Esophagus squamous epithelium (tissue), 4 donors: ENCODE data around the gene MN1.

Experiments used
- CTCF ChIP-seq, 6 experiments: fragments of 450-650 bp in 4 of 6; fragments of 200-600 bp in 2 of 6; sonication (generic) in 2 of 6; IDR thresholded peaks; one replicate each; pipeline ENCODE4 v1.5.1; 2016 to 2019; ENCODE audit warnings: antibody characterized with exemption in 6 of 6, mild to moderate bottlenecking in 4 of 6, moderate library complexity in 4 of 6
- POLR2A ChIP-seq, 4 donors: fragments of 450-650 bp; IDR thresholded peaks; one replicate each; pipeline ENCODE4 v1.6.1; 2017; ENCODE audit warnings: antibody characterized with exemption in 4 of 4, mild to moderate bottlenecking in 4 of 4, moderate library complexity in 3 of 4

GRCh38 chr22:27820896-27821866 is 19.6 kb upstream of the MN1 start:
- TF ChIP-seq CTCF (IDR thresholded peaks at IDR 0.05) (no peak), POLR2A (IDR thresholded peaks at IDR 0.05) (no peak)
